MM.1S (cell line): Measurements from ENCODE around the gene CCT7.

Experiments
- DNase-seq: peaks from one replicate; pipeline ENCODE4 v3.0.0-alpha.2; 2015
- H2AFZ ChIP-seq: fragments of 300-600 bp; sonication (generic); 2 replicates; pipeline ENCODE4 v1.6.0; 2016; ENCODE audit warnings: antibody characterized with exemption, low read length
- H3F3A ChIP-seq: fragments of 300-600 bp; sonication (generic); 2 replicates; pipeline ENCODE4 v1.6.1; 2016; ENCODE audit warnings: mild to moderate bottlenecking, antibody characterized with exemption, low read length, moderate library complexity, mixed read lengths; ENCODE audit not compliant: insufficient read depth
- H3K27ac ChIP-seq: fragments of 300-600 bp; sonication (generic); 2 replicates; pipeline ENCODE4 v1.5.1; 2016; ENCODE audit warnings: mild to moderate bottlenecking, low read length
- H3K27me3 ChIP-seq: fragments of 300-600 bp; sonication (generic); replicated peaks from 2 replicates; pipeline ENCODE4 v1.6.0; 2016; ENCODE audit warnings: low read length; ENCODE audit not compliant: insufficient read depth
- H3K36me3 ChIP-seq: fragments of 300-600 bp; sonication (generic); replicated peaks from 2 replicates; pipeline ENCODE4 v1.6.1; 2016; ENCODE audit warnings: mild to moderate bottlenecking, low read length, mixed read lengths; ENCODE audit not compliant: insufficient read depth
- H3K4me1 ChIP-seq: fragments of 300-600 bp; sonication (generic); 2 replicates; pipeline ENCODE4 v1.6.1; 2016; ENCODE audit warnings: low read length, mixed read lengths
- H3K4me2 ChIP-seq: fragments of 300-600 bp; sonication (generic); 2 replicates; pipeline ENCODE4 v1.6.0; 2016; ENCODE audit warnings: low read depth, low read length
- H3K4me3 ChIP-seq: fragments of 300-600 bp; sonication (generic); 2 replicates; pipeline ENCODE4 v1.5.1; 2016; ENCODE audit warnings: low read length, mixed read lengths
- H3K79me2 ChIP-seq: fragments of 300-600 bp; sonication (generic); 2 replicates; pipeline ENCODE4 v1.6.1; 2016; ENCODE audit warnings: mixed run types, low read length, mixed read lengths
- H3K9ac ChIP-seq: fragments of 300-600 bp; sonication (generic); 2 replicates; pipeline ENCODE4 v1.6.1; 2016; ENCODE audit warnings: low read length, mixed read lengths
- H3K9me2 ChIP-seq: fragments of 300-600 bp; sonication (generic); replicated peaks from 2 replicates; pipeline ENCODE4 v1.6.1; 2016; ENCODE audit warnings: mild to moderate bottlenecking, low read length, mixed read lengths; ENCODE audit not compliant: insufficient read depth
- H3K9me3 ChIP-seq: fragments of 300-600 bp; sonication (generic); replicated peaks from 2 replicates; pipeline ENCODE4 v1.6.1; 2016; ENCODE audit warnings: mild to moderate bottlenecking, low read length, mixed read lengths; ENCODE audit not compliant: insufficient read depth
- H4K20me1 ChIP-seq: fragments of 300-600 bp; sonication (generic); 2 replicates; pipeline ENCODE4 v1.6.1; 2016; ENCODE audit warnings: mild to moderate bottlenecking, low read length, moderate library complexity, mixed read lengths; ENCODE audit not compliant: insufficient read depth
- EZH2 ChIP-seq: fragments of 300-600 bp; sonication (generic); optimal IDR thresholded peaks from 2 replicates; pipeline ENCODE3; 2017; ENCODE audit warnings: low read depth, mild to moderate bottlenecking, antibody characterized with exemption, low read length, mixed read lengths
- EZH2phosphoT487 ChIP-seq: fragments of 300-600 bp; sonication (generic); IDR thresholded peaks from 2 replicates; pipeline ENCODE4 v1.6.1; 2018; ENCODE audit warnings: antibody characterized with exemption, low read length
- TF ChIP-seq, protein P1 (sequence below): fragments of 300-600 bp; sonication (generic); IDR thresholded peaks from 2 replicates; pipeline ENCODE4 v1.5.1; 2016; ENCODE audit warnings: antibody characterized with exemption, low read length, mixed read lengths

The CCT7 gene

DNA sequence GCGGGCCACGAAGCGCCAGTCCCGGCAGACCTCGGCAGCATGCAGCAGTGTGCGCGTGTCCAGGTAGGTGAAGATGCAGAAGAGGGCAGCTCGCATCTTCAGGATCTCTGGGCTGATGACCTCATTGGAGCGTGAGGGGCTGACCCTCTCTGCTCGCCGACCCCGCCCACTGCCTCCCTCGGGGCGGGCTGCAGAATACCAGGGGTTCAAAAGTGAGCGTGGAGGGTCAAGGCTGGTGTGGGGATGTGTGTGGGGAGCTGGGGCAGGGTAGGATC, 30.2 kb downstream of the CCT7 start:
- H3K27me3 ChIP-seq, result no peaks in the 10 kb centered on the region
- H3K79me2 ChIP-seq, result no peaks in the 10 kb centered on the region
- H3K27ac ChIP-seq, result no peak overlapping the region
- no peak for DNase-seq
- H3K4me3 ChIP-seq, result no peak overlapping the region
- no peak for TF ChIP-seq EZH2phosphoT487
- TF ChIP-seq, protein P1, sequence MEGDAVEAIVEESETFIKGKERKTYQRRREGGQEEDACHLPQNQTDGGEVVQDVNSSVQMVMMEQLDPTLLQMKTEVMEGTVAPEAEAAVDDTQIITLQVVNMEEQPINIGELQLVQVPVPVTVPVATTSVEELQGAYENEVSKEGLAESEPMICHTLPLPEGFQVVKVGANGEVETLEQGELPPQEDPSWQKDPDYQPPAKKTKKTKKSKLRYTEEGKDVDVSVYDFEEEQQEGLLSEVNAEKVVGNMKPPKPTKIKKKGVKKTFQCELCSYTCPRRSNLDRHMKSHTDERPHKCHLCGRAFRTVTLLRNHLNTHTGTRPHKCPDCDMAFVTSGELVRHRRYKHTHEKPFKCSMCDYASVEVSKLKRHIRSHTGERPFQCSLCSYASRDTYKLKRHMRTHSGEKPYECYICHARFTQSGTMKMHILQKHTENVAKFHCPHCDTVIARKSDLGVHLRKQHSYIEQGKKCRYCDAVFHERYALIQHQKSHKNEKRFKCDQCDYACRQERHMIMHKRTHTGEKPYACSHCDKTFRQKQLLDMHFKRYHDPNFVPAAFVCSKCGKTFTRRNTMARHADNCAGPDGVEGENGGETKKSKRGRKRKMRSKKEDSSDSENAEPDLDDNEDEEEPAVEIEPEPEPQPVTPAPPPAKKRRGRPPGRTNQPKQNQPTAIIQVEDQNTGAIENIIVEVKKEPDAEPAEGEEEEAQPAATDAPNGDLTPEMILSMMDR, result no peak
- no peak for TF ChIP-seq EZH2
- no peak overlapping the region for H3K9ac ChIP-seq
- H3K9me3 ChIP-seq, result no peaks in the 10 kb centered on the region
- no peaks in the 10 kb centered on the region for H3K4me1 ChIP-seq
- no peak overlapping the region for H3K4me2 ChIP-seq
- no peaks in the 10 kb centered on the region for H3K36me3 ChIP-seq
- H2AFZ ChIP-seq, result no peak overlapping the region
- no peaks in the 10 kb centered on the region for H3K9me2 ChIP-seq
- no peaks in the 10 kb centered on the region for H4K20me1 ChIP-seq
- no peaks in the 10 kb centered on the region for H3F3A ChIP-seq

- Histone ChIP-seq H3K36me3 (no peaks in the 10 kb centered on the region), H3K4me1 (no peaks in the 10 kb centered on the region), H4K20me1 (no peaks in the 10 kb centered on the region), H3K4me2 (no peak overlapping the region), H3K79me2 (no peaks in the 10 kb centered on the region), H2AFZ (no peak overlapping the region), H3K27me3 (no peaks in the 10 kb centered on the region), H3F3A (no peaks in the 10 kb centered on the region), H3K9me3 (no peaks in the 10 kb centered on the region), H3K9ac (no peak overlapping the region), H3K4me3 (no peak overlapping the region), H3K27ac (no peak overlapping the region), H3K9me2 (no peaks in the 10 kb centered on the region)
- no peak for DNase-seq
- TF ChIP-seq, protein P1, result no peak
- TF ChIP-seq EZH2phosphoT487 (no peak), EZH2 (no peak)
Observed at GRCh38 chr2:73264783-73265182, 30.7 kb downstream of the CCT7 start.

DNA sequence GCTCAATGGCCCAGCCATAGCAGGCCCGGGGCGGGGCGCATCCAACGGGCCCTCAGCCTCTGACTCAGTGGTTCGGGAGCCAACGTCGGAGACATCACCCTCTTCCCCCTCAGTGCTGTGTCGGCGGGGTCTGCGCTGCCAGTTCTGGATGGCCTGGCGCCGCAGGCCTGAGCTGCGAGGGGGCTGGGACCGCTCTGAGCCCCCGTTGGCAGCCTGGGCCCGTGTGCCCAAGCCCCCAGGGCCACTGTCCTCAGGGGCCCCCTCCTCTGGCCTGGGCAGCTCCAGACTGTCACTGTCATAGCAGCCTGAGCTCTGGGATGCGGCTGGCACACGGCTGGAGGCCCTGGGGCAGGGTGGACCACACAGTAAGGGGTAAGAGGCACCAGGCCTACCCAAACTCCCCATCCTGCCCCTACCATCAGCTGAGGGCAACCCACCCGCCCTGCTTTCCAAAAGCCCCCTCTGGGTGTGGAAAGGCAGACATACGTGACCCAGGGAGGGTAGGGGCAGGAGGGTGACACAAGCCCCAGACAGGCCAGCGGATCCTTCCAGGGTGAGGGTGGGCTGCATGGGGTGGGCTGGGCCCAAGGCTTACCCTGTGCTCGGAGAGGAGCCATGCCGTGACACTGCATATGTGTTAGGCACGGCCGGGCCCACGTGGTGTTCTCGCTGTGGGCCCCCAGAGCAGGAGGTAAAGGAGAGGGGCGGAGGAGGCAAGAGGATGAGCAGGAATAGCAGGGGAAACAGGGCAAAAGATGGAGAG, 31.4 kb downstream of the CCT7 start:
- Histone ChIP-seq H3K4me3 (no peak overlapping the region), H3K4me2 (no peak overlapping the region), H3K4me1 (no peaks in the 10 kb centered on the region), H3K9me2 (no peaks in the 10 kb centered on the region), H3K36me3 (no peaks in the 10 kb centered on the region), H3K27ac (no peak overlapping the region), H3K27me3 (no peaks in the 10 kb centered on the region), H3K9me3 (no peaks in the 10 kb centered on the region), H3K79me2 (no peaks in the 10 kb centered on the region), H4K20me1 (no peaks in the 10 kb centered on the region), H3K9ac (no peak overlapping the region), H2AFZ (no peak overlapping the region), H3F3A (no peaks in the 10 kb centered on the region)
- no peak for TF ChIP-seq EZH2phosphoT487
- DNase-seq, result no peak

GRCh38 chr2:73266061-73266901, 32.2 kb downstream of the CCT7 start:
- no peaks in the 10 kb centered on the region for H3K27me3 ChIP-seq
- TF ChIP-seq EZH2phosphoT487, result no peak

More at GRCh38 chr2:73266061-73266901, 32.2 kb downstream of the CCT7 start:
- Histone ChIP-seq H3F3A (no peaks in the 10 kb centered on the region), H2AFZ (no peak overlapping the region), H3K4me3 (no peak overlapping the region), H3K4me1 (no peaks in the 10 kb centered on the region), H4K20me1 (no peaks in the 10 kb centered on the region), H3K79me2 (no peaks in the 10 kb centered on the region), H3K9ac (no peak overlapping the region), H3K36me3 (no peaks in the 10 kb centered on the region), H3K4me2 (no peak overlapping the region), H3K9me3 (no peaks in the 10 kb centered on the region), H3K9me2 (no peaks in the 10 kb centered on the region), H3K27ac (no peak overlapping the region)
- no peak for DNase-seq
